GM23338 (cell line): ENCODE data around the gene PHF21A. TPM values are rescaled to one million over a fixed set of nuclear protein-coding genes. Genes with fewer than 3 reads are reported as not detected.

Source experiments
- ATAC-seq: fragments of 200-7000 bp; cut with Tn5 transposase; 3 replicates; pipeline ENCODE4 v1.9.1; 2020
- DNase-seq: peaks from one replicate; pipeline ENCODE4 v3.0.0-alpha.2; 2015; ENCODE audit warnings: low spot score
- H2AFZ ChIP-seq: fragments of 200-600 bp; sonication (generic); 2 replicates; pipeline ENCODE4 v1.8.0; 2016; ENCODE audit warnings: antibody characterized with exemption, mild to moderate bottlenecking, moderate library complexity
- H3F3A ChIP-seq: fragments of 200-600 bp; sonication (generic); replicated peaks from 2 replicates; pipeline ENCODE4 v1.8.0; 2017; ENCODE audit warnings: antibody characterized with exemption, mixed run types, low read depth
- H3K27ac ChIP-seq: fragments of 200-600 bp; sonication (generic); 2 replicates; pipeline ENCODE4 v1.6.1; 2016; ENCODE audit warnings: low read depth
- H3K27me3 ChIP-seq: fragments of 200-600 bp; sonication (generic); 2 replicates; pipeline ENCODE4 v1.8.0; 2016; ENCODE audit warnings: mild to moderate bottlenecking, mixed run types, moderate library complexity; ENCODE audit not compliant: insufficient read depth
- H3K36me3 ChIP-seq: fragments of 200-600 bp; sonication (generic); 2 replicates; pipeline ENCODE4 v1.8.0; 2016; ENCODE audit warnings: mild to moderate bottlenecking; ENCODE audit not compliant: insufficient read depth
- H3K4me1 ChIP-seq: fragments of 200-600 bp; sonication (generic); 2 replicates; pipeline ENCODE4 v1.8.0; 2016; ENCODE audit warnings: mild to moderate bottlenecking, moderate library complexity; ENCODE audit not compliant: insufficient read depth
- H3K4me2 ChIP-seq: fragments of 200-600 bp; sonication (generic); 2 replicates; pipeline ENCODE4 v1.7.1; 2017; ENCODE audit warnings: mixed run types
- H3K4me3 ChIP-seq: fragments of 200-600 bp; sonication (generic); 2 replicates; pipeline ENCODE4 v1.6.1; 2016; ENCODE audit warnings: mixed run types
- H3K79me2 ChIP-seq: fragments of 200-600 bp; sonication (generic); replicated peaks from 2 replicates; pipeline ENCODE4 v1.8.0; 2017; ENCODE audit warnings: mild to moderate bottlenecking; ENCODE audit not compliant: insufficient read depth
- H3K9me2 ChIP-seq: fragments of 200-600 bp; sonication (generic); 2 replicates; pipeline ENCODE4 v1.8.0; 2017; ENCODE audit not compliant: insufficient read depth
- H4K20me1 ChIP-seq: fragments of 200-600 bp; sonication (generic); replicated peaks from 2 replicates; pipeline ENCODE4 v1.8.0; 2017; ENCODE audit warnings: mild to moderate bottlenecking; ENCODE audit not compliant: insufficient read depth
- H3K27ac Mint-ChIP-seq: 2 replicates; pipeline ENCODE4 v1.8.0; 2020; ENCODE audit warnings: inconsistent platforms, mild to moderate bottlenecking, moderate library complexity, mixed read lengths
- H3K27me3 Mint-ChIP-seq: 3 replicates; pipeline ENCODE4 v1.8.0; 2022; ENCODE audit warnings: low read depth, mild to moderate bottlenecking, moderate library complexity, mixed read lengths, inconsistent platforms; ENCODE audit not compliant: insufficient read depth, poor library complexity
- H3K36me3 Mint-ChIP-seq: 3 replicates; pipeline ENCODE4 v1.8.0; 2021; ENCODE audit warnings: low read depth, mild to moderate bottlenecking, inconsistent platforms, moderate library complexity, mixed read lengths
- H3K4me1 Mint-ChIP-seq: 3 replicates; pipeline ENCODE4 v1.8.0; 2020; ENCODE audit warnings: mild to moderate bottlenecking, inconsistent platforms, mixed read lengths
- H3K4me3 Mint-ChIP-seq: 3 replicates; pipeline ENCODE4 v1.8.0; 2021; ENCODE audit warnings: moderate library complexity, mild to moderate bottlenecking, inconsistent platforms, mixed read lengths
- H3K9me3 Mint-ChIP-seq: 3 replicates; pipeline ENCODE4 v1.8.0; 2020; ENCODE audit warnings: moderate library complexity, mild to moderate bottlenecking, inconsistent platforms, mixed read lengths
- CREB1 ChIP-seq: fragments of 250-450 bp; sonication (Bioruptor Pico); IDR thresholded peaks from 2 replicates; pipeline ENCODE4 v1.5.0; 2020; ENCODE audit warnings: low read depth, mild to moderate bottlenecking, moderate library complexity
- CTCF ChIP-seq, 2 experiments: fragments of 200-600 bp in 1 of 2; sonication (generic) in 1 of 2; conservative IDR thresholded peaks; 2 replicates each; pipeline versions ENCODE4 v1.5.1 to v1.6.1; 2016 to 2017; ENCODE audit warnings: antibody characterized with exemption in 2 of 2, low read depth in 2 of 2, mild to moderate bottlenecking in 2 of 2, moderate library complexity in 1 of 2
- ETS1 ChIP-seq: IDR thresholded peaks from 2 replicates; pipeline ENCODE4 v1.6.1; 2016; ENCODE audit warnings: antibody characterized with exemption
- EZH2 ChIP-seq: fragments of 200-600 bp; sonication (generic); IDR thresholded peaks from one replicate; pipeline ENCODE4 v1.8.0; 2017; ENCODE audit warnings: antibody characterized with exemption, mild to moderate bottlenecking, low read depth; ENCODE audit not compliant: unreplicated experiment
- EZH2phosphoT487 ChIP-seq: fragments of 200-600 bp; sonication (generic); IDR thresholded peaks from one replicate; pipeline ENCODE4 v1.8.1; 2018; ENCODE audit warnings: antibody characterized with exemption; ENCODE audit not compliant: unreplicated experiment
- JUNB ChIP-seq: IDR thresholded peaks from one replicate; pipeline ENCODE4 v1.6.1; 2016; ENCODE audit warnings: antibody characterized with exemption; ENCODE audit not compliant: unreplicated experiment
- NANOG ChIP-seq: IDR thresholded peaks from 2 replicates; pipeline ENCODE4 v1.6.1; 2016; ENCODE audit warnings: antibody characterized with exemption, borderline replicate concordance
- POLR2AphosphoS5 ChIP-seq: IDR thresholded peaks from 2 replicates; pipeline ENCODE4 v1.6.1; 2016; ENCODE audit warnings: antibody characterized with exemption, low read depth
- REST ChIP-seq: IDR thresholded peaks from one replicate; pipeline ENCODE4 v1.6.1; 2018; ENCODE audit warnings: antibody characterized with exemption; ENCODE audit not compliant: unreplicated experiment
- STAT1 ChIP-seq: IDR thresholded peaks from one replicate; pipeline ENCODE4 v1.6.1; 2016; ENCODE audit warnings: antibody characterized with exemption; ENCODE audit not compliant: unreplicated experiment
- ZNF114 ChIP-seq: fragments of 250-450 bp; sonication (Bioruptor Pico); IDR thresholded peaks from 2 replicates; pipeline ENCODE4 v1.5.0; 2020; ENCODE audit warnings: mild to moderate bottlenecking, moderate library complexity
- ZNF331 ChIP-seq: fragments of 250-450 bp; sonication (Bioruptor Pico); IDR thresholded peaks from 2 replicates; pipeline ENCODE4 v1.5.0; 2020; ENCODE audit warnings: low read depth, mild to moderate bottlenecking, moderate library complexity
- ZNF462 ChIP-seq: fragments of 250-450 bp; sonication (Bioruptor Pico); IDR thresholded peaks from 2 replicates; pipeline ENCODE4 v1.5.0; 2020; ENCODE audit warnings: mild to moderate bottlenecking, moderate library complexity
- polyA plus RNA-seq: library from polyadenylated mRNA; unstranded; fragments of >200 nt; fragmentation: Nextera tagmentation; extraction: Ambion mirVana; gene quantifications from 2 replicates; pipeline ENCODE4 v1.2.1, GENCODE V29; 2016
- total RNA-seq: library from RNA; depleted of rRNA; stranded (reverse); fragments of >200 nt; shearing (Covaris generic); gene quantifications from 2 replicates; pipeline ENCODE4 v1.2.3, GENCODE V29; 2014

The PHF21A gene
- total and polyA plus RNA-seq, 2 experiments from 2014 or later, result 21.7 to 23.6 TPM

GRCh38 chr11:45924036-45924915 lies 197.0 kb downstream of the PHF21A start:
- H3K9me2 ChIP-seq, result no peaks in the 10 kb centered on the region
- H3K36me3 ChIP-seq, result no peaks in the 10 kb centered on the region
- Mint-ChIP-seq H3K4me1 (peaks cover 27% of the 10 kb centered on the region), H3K36me3 (peaks cover 42% of the 10 kb centered on the region), H3K9me3 (no peaks in the 10 kb centered on the region; the same call in 2 of the 3 replicates), H3K27me3 (peaks cover 29% of the 10 kb centered on the region), H3K4me3 (peak overlapping the region; percentile 65), H3K27ac (no peak overlapping the region)
- H3K79me2 ChIP-seq, result peaks cover 19% of the 10 kb centered on the region
- no peak for DNase-seq
- ATAC-seq, result no peak
- no peak for TF ChIP-seq REST
- TF ChIP-seq NANOG, result no peak
- no peak for TF ChIP-seq CTCF (conservative IDR thresholded peaks at IDR 0.05; ENCODE audit: low read depth in 2 of 2)
- TF ChIP-seq EZH2phosphoT487, result no peak
- no peak for TF ChIP-seq STAT1
- no peak for TF ChIP-seq ZNF462 (CRISPR knock-in tag)
- no peak; the same call in 1 of the 2 replicates for TF ChIP-seq POLR2AphosphoS5
- TF ChIP-seq JUNB, result no peak
- no peak for TF ChIP-seq CREB1 (CRISPR knock-in tag)
- TF ChIP-seq EZH2, result no peak
- TF ChIP-seq ETS1, result no peak
- no peak for TF ChIP-seq ZNF331 (CRISPR knock-in tag)
- TF ChIP-seq ZNF114 (CRISPR knock-in tag), result no peak
- H3K4me2 ChIP-seq, result peak overlapping the region; percentile 57; the same call in 1 of the 2 replicates
- H3K4me1 ChIP-seq, result peaks cover 30% of the 10 kb centered on the region
- no peak overlapping the region for H3K27ac ChIP-seq
- peaks cover 14% of the 10 kb centered on the region for H3F3A ChIP-seq
- peaks cover 9% of the 10 kb centered on the region; the same call in 1 of the 2 replicates for H3K27me3 ChIP-seq
- peak overlapping the region; percentile 36; the same call in 1 of the 2 replicates for H3K4me3 ChIP-seq
- H2AFZ ChIP-seq, result no peak overlapping the region
- peaks cover 6% of the 10 kb centered on the region; the same call in 1 of the 2 replicates for H4K20me1 ChIP-seq
